ENCODE results near the gene CORO7. TPM values are rescaled to one million over a fixed set of nuclear protein-coding genes. Genes with fewer than 3 reads are reported as not detected.

Gene CORO7
- polyA plus RNA-seq, 1 donor from 2014 or later: 108 TPM

DNA sequence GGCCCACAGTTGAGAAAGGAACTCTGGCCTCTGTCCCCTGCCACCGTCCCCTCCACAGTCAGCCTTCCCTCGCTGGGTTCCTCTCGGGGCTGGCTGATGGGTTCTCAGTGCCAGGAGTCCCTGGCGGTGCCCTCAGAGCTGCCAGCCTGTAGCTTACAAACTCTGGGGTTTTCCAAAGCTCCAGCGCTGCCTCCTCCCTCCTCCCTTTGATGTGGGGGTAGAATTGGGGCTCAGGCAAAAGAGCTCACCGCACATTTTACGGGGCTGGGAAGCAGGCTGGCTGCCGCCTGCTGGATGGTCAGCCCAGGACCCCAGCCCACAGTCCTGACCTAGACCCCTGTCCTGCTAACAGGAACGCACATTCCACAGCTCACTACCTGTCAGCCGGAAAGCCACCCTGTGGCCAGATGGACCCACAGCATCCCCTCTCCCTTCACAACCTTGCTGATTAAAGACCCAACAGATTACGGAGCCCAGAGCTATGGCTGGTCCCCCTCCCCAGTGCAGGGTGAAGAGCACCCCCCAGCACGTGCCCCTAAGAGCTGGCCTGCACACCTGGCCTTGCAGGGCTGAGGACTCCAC, 38.7 kb downstream of the CORO7 start:
- Mint-ChIP-seq H3K36me3 (peaks cover 4% of the 10 kb centered on the region), H3K27ac (peak overlapping the region in 2 of 3 donors; percentile 74 to 94), H3K4me1 (peaks cover 0 to 11% (median 9%) of the 10 kb centered on the region in 3 donors), H3K4me3 (no peak overlapping the region), H3K9me3 (no peaks in the 10 kb centered on the region), H3K27me3 (no peaks in the 10 kb centered on the region)

DNA sequence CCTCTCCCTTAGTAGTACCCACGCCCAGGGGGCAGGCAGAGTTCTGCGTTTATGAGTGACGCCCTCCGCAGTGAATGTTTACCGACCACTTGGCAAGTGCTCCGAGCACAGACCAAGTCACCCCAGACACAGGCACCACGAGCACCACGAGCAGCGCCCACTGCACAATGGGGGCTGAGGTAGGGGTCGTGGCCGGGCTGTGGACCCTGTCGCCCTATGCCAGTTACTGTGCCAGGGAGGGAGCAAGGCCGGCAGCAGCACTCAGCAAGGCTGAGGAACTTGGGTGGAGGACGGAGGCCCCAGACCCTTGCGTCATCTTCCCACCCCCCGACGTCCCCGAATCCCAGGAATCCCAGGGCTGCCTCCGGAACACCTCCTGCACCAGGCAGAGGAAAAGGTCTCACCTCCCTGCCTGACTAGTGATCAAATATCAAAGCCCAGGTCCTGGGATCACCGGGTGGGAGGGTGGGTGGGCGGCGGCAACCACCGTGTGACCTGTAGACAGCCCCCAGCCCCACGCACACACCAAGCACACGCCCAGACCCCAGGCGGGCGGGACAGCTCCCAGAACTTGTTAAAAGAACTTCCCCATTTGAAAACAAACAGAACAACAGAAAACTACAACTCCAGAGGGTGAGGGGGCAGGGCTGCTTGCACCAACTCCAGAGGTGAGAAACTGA, 39.4 kb downstream of the CORO7 start:
- Mint-ChIP-seq H3K9me3 (no peaks in the 10 kb centered on the region), H3K36me3 (peaks cover 4% of the 10 kb centered on the region), H3K27me3 (no peaks in the 10 kb centered on the region), H3K4me3 (no peak overlapping the region), H3K27ac (peak overlapping the region in 1 of 3 donors; percentile 7), H3K4me1 (peaks cover 0 to 14% (median 9%) of the 10 kb centered on the region in 3 donors)

DNA sequence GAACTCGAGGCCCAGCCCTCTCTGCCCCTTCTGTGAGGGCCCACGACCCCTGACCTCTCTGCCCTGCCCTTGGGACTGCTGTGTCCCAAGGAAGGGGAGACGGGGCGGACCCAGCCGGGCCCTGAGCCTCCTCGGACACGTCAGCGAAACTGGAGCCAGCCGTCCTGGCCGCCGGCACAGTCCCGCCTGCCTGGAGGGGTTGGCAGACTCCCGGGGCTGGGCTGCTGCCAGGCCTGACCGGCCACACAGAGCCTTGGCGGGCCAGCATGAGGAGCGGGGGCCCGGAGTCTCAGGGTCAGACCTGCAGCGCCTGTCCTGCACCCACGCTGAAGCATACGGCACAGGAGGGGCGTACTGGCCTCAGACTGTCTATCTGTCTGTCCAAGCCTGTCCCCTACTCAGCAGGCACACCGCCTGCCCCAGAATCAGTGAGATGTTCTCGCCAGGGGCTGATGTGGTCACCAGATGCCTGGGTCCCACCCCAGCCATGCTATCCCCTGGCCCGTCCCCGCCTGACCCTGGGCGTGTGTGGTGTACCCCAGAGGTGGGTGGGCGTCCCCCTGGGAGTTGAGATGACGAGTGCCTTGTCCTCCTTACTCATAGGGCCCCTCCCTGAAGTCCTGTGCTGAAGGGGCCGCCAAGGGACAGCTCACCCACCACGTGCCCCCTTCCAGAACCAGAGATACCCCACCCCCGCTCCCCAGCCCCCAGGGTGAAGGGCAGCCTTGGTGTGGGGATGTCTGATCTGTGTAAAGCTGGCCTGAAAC, 40.1 kb downstream of the CORO7 start:
- H3K36me3 Mint-ChIP-seq: peaks cover 4% of the 10 kb centered on the region
- H3K27me3 Mint-ChIP-seq: no peaks in the 10 kb centered on the region
- peak overlapping the region in 1 of 4 donors; percentile 50 for H3K4me3 Mint-ChIP-seq
- H3K27ac Mint-ChIP-seq: peak overlapping the region in 2 of 3 donors; percentile 78 to 89
- peaks cover 0 to 14% (median 9%) of the 10 kb centered on the region in 3 donors for H3K4me1 Mint-ChIP-seq
- no peaks in the 10 kb centered on the region for H3K9me3 Mint-ChIP-seq

DNA sequence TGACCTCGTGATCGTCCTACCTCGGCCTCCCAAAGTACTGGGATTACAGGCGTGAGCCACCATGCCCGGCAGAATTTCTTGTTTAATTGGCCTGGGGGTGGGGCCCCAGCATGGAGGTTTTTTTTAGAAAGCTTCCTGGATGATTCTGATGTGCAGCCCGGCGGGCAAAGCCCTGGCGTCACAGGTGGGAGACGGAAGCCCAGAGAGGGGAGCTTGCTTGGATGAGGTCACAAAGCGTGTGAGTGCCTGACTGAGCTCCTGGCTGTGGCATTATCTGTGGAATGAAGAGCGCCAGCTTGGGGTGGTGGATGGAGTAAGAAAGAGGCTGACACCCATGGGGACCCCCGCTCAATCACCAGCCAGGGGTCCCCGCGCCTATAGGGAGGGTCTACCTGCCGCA, 40.7 kb downstream of the CORO7 start:
- H3K27ac Mint-ChIP-seq: peak overlapping the region in 2 of 3 donors; percentile 78 to 89

DNA sequence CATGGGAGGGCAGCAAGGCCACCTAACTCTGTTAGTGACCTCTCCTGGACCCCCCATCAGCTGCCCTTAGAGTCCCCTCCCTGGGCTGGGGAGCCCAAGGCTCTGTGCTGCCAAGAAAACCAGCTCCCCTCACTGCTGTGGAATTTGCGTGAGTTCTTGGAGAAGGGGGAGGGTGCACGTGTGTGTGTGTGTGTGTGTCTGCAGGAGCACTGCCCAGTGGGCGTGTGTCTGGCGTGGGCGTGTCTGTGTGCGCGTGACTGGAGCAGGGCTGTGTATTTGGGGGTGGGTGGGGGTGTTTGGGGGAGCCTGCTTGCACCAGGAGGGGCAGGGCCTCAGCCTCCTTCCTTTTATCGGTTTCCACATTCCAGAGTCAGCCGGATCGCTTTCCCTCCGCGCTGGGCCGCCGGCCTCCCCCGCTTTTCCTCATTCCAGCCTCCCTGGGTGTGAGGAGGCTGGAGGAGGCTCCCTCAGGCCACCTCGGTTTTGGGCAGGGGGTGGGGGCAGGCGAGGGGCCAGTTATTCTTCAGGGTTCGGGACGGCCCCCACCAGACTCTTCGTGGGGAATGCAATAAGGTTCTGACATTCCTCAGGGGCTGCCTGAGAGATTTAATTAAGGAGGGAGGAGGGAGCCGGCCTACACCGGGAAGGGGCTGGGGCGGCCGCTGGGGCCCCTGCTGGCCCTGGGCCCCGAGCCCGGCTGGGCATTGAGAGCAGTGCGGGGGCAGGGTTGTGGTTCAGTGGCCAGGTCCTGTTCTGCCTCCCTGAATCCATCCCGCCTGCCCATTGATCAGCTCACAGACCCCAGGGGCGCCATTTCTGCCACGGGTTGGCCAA, 42.3 kb downstream of the CORO7 start:
- H3K4me1 Mint-ChIP-seq: peaks cover 0 to 14% (median 9%) of the 10 kb centered on the region in 3 donors
- peak overlapping the region in 1 of 4 donors; percentile 93 for H3K4me3 Mint-ChIP-seq
- H3K36me3 Mint-ChIP-seq: peaks cover 4% of the 10 kb centered on the region
- H3K9me3 Mint-ChIP-seq: no peaks in the 10 kb centered on the region
- peak overlapping the region in 2 of 3 donors; percentile 62 to 74 for H3K27ac Mint-ChIP-seq
- no peaks in the 10 kb centered on the region for H3K27me3 Mint-ChIP-seq

More for the DNA sequence above, 40.7 kb downstream of the CORO7 start:
- H3K9me3 Mint-ChIP-seq: no peaks in the 10 kb centered on the region
- H3K4me1 Mint-ChIP-seq: peaks cover 0 to 14% (median 9%) of the 10 kb centered on the region in 3 donors
- H3K36me3 Mint-ChIP-seq: peaks cover 4% of the 10 kb centered on the region
- no peaks in the 10 kb centered on the region for H3K27me3 Mint-ChIP-seq
- peak overlapping the region in 3 of 4 donors; percentile 8 to 68 (median 50) for H3K4me3 Mint-ChIP-seq

DNA sequence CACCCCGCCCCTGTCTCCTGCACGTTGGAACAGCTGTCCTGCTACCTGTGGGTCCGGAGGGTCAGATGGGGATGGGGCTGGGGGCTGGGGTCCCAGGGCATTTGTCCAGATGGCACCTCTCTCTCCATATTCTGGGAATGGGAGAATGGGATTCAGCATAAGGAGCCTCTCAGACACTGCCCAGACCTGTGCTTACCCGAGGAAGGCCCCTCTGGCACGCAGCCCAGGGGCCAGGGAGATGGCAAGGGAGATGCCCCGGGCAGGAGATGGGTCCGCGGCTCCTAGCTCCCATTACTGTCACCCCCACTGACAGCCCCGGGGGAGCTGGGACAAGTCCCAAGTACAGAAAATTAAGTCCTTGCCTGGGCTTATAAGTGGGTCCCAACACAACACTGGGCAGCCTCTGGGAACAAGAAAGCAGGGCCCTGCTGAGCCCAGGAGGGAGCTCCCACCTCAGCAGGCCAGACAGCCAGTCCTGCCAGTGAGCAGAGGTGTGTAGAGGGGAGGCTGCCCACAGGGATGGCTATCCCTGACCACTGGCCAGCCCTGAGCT, 43.0 kb downstream of the CORO7 start:
- Mint-ChIP-seq H3K27me3 (no peaks in the 10 kb centered on the region), H3K9me3 (no peaks in the 10 kb centered on the region), H3K4me1 (peaks cover 0 to 14% (median 9%) of the 10 kb centered on the region in 3 donors), H3K27ac (peak overlapping the region in 2 of 3 donors; percentile 74 to 83), H3K4me3 (peak overlapping the region in 3 of 4 donors; percentile 53 to 94 (median 93)), H3K36me3 (peaks cover 6% of the 10 kb centered on the region)

DNA sequence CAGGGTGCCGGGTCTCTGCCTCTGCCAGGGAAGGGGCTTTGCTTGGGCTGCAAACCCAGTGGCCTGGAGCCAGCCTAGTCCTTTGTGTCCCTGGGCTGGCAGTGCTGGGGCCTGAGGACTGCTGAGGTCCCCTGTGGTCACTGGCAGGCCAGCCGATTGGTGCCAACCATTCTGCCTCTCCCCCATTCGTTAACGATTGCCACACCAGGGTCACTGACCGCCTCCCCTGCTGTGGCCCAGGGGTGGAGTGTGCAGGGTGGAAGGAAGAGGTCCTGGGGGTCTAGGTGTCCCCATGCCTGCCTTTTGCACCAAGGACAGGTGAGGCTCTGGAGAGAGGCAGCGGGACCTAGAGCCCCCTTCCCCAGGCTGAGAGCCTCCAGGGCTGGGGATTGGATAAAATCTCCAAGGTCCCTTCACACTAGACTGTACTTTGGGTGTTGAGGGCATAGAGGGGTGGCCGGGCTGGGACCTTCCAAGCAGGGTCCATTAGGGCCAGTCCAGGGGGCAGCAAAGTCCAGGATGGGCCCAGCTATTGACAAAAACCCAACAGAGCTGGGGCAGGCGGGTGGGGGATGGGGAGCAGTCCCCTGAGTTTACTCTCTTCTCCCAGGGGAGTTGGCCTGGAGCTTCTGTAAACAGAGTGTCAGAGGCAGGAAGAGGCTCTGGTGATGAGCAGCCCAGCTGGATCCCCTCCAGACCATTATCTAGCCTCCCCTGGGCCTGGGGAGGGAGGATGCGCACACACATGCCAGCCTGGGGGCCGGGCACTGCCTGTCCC, 43.6 kb downstream of the CORO7 start:
- Mint-ChIP-seq H3K27me3 (no peaks in the 10 kb centered on the region), H3K4me1 (peaks cover 0 to 14% (median 9%) of the 10 kb centered on the region in 3 donors), H3K36me3 (peaks cover 3% of the 10 kb centered on the region), H3K9me3 (no peaks in the 10 kb centered on the region), H3K4me3 (peak overlapping the region; percentile 53 to 94 (median 84)), H3K27ac (peak overlapping the region in 2 of 3 donors; percentile 83 to 94)

DNA sequence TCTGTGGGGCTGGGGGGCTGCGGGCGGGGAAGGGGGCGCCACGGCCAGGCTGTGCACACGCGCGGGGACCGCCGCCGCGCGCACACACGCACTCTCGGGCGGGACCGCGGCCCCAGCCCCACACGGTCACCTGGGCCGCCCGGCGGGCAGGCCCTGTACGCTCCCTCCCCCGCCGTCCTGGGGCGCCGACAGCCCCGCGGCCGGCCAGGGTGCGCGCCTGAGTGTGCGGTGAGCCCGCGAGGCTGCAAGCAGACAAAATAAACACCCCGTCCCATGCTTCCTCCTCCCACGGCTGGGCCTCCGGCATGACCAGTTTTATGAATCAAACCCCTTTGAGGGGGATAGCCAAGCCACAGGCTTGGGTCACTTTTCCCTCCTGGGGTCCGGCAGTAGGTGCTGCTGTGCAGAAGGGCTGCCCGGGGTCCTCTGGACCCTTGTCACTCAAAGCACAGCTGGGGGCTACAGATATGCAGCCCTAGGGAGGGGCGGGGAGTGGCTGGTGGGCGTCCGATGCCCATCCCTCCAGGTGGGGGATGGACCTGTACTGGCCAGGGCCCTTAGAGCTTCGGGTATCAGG, 44.3 kb downstream of the CORO7 start:
- H3K36me3 Mint-ChIP-seq: peaks cover 5% of the 10 kb centered on the region
- no peaks in the 10 kb centered on the region for H3K27me3 Mint-ChIP-seq
- H3K9me3 Mint-ChIP-seq: no peaks in the 10 kb centered on the region
- H3K4me1 Mint-ChIP-seq: peaks cover 0 to 19% (median 16%) of the 10 kb centered on the region in 3 donors
- H3K27ac Mint-ChIP-seq: peak overlapping the region in 2 of 3 donors; percentile 83 to 94
- peak overlapping the region; percentile 35 to 94 (median 84) for H3K4me3 Mint-ChIP-seq

DNA sequence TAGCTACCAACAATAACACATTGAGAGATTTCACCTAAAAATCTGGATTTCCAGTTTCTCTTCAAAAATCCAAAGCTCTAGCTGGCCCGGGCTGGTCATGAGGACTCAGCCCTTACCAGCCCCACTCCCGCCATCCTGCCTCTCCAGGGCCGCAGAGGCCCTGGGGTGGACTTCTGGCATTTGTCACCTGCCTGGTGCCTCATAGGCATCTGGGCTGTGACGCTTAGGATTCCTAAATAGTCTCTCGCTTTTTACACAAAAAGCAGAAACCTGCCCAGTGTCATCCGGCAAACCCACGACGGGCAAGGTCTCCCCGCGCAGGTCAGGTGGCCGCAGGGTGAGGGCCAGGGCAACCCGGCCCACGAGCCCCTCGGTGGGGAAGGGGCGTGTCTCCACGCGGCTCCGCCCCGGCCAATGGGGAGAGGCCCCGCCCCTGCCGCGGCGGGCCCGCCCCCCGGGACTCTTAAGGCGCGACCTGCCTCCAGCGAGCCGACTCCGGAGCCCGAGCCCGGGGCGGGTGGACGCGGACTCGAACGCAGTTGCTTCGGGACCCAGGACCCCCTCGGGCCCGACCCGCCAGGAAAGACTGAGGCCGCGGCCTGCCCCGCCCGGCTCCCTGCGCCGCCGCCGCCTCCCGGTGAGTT, 44.9 kb downstream of the CORO7 start, which contains the start of gene VASN:
Gene VASN (plus strand): TSS at position 492 of the 644 bp plus-strand sequence. CDS start 9,030 bp downstream, outside the sequence.
- Mint-ChIP-seq H3K27ac (peak within 1 kb of the TSS in 2 of 3 donors; percentile 83 to 94), H3K27me3 (no peaks in the 10 kb centered on the region), H3K4me1 (peaks cover 0 to 21% (median 16%) of the 10 kb centered on the region in 3 donors), H3K36me3 (peaks cover 5% of the 10 kb centered on the region), H3K4me3 (peak within 1 kb of the TSS; percentile 53 to 94 (median 84)), H3K9me3 (no peaks in the 10 kb centered on the region)

DNA sequence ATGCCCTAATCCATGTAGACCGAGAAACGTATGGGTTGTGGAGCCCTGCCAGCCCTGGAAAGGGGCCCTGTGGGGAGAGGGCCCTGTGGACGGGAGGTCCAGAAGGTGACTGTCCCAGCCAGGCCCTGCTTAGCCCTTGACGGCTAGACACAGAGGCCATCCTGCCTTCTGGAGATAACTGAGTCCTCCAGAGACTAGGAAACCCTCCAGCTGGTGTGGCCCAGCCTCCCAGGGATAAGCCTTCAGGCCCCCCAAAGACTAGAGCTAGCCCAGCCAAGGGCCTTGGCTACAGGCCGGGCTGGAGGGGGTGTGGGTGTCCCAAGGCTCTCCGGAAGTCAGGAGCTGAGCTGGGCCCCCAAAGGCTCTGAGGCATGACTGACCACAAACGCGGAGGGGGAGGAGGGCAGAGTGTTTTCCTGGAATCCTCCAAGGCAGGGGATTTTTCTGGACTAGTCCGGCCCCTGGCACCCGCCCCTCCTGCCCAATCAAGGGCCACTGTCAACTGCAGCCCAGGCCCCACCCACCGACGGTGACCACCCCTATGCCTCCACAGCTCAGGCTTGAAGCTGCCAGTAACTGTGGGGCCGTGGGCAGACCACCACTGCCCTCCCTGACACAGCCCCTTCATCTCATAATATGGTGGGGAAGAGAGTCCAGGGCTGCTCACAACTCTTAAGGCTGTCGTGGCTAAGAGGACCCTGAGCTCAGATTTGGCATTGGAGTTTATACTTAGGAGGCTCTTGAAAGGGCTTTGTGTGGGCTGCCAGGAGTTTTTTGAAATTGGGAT, 45.6 kb downstream of the CORO7 start:
- H3K4me1 Mint-ChIP-seq: peaks cover 0 to 23% (median 16%) of the 10 kb centered on the region in 3 donors
- no peaks in the 10 kb centered on the region for H3K9me3 Mint-ChIP-seq
- H3K27ac Mint-ChIP-seq: no peak overlapping the region
- H3K36me3 Mint-ChIP-seq: peaks cover 5% of the 10 kb centered on the region
- H3K27me3 Mint-ChIP-seq: no peaks in the 10 kb centered on the region
- H3K4me3 Mint-ChIP-seq: peak overlapping the region in 1 of 4 donors; percentile 26

DNA sequence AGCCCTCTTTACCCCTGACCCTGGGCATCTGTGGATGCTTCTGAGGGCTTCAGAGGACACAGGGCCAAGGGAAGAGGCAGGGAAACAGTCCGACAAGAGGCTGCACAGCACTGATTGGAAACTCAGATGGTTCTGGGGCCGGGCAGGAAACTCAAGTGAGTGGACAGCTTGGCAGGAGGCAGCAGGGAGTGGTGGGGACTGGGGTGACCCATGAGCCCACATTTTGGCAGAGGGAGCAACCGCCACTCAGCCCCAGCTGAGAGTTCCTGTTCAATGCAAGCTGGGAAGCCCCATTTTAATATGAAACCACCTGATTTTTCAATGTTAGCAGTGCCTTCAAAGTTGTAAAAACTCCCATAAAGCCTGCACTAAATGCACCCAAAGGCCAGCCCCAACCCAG, 46.2 kb downstream of the CORO7 start:
- Mint-ChIP-seq H3K27ac (no peak overlapping the region), H3K4me3 (no peak overlapping the region), H3K9me3 (no peaks in the 10 kb centered on the region), H3K36me3 (peaks cover 5% of the 10 kb centered on the region), H3K27me3 (no peaks in the 10 kb centered on the region), H3K4me1 (peaks cover 2 to 27% (median 21%) of the 10 kb centered on the region in 3 donors)

All from IgD-negative memory B cell (primary cell).